Esophagus muscularis mucosa (tissue), 4 donors: ENCODE results near the gene VSTM5.

Source experiments
- EP300 ChIP-seq: sonication (generic); formaldehyde crosslinking; IDR thresholded peaks from one replicate; pipeline ENCODE4 v1.6.1; 2017; ENCODE audit warnings: antibody characterized with exemption
- POLR2A ChIP-seq: fragments of 450-650 bp; IDR thresholded peaks from one replicate; pipeline ENCODE4 v1.6.1; 2017; ENCODE audit warnings: antibody characterized with exemption, moderate library complexity, mild to moderate bottlenecking, low read depth
- TF ChIP-seq, protein P1 (sequence below), 3 experiments: fragments of 200-600 bp in 2 of 3; fragments of 450-650 bp in 1 of 3; sonication (generic) in 2 of 3; IDR thresholded peaks; one replicate each; pipeline ENCODE4 v1.5.1; 2017 to 2019; ENCODE audit warnings: antibody characterized with exemption in 3 of 3, mild to moderate bottlenecking in 2 of 3, moderate library complexity in 1 of 3

DNA sequence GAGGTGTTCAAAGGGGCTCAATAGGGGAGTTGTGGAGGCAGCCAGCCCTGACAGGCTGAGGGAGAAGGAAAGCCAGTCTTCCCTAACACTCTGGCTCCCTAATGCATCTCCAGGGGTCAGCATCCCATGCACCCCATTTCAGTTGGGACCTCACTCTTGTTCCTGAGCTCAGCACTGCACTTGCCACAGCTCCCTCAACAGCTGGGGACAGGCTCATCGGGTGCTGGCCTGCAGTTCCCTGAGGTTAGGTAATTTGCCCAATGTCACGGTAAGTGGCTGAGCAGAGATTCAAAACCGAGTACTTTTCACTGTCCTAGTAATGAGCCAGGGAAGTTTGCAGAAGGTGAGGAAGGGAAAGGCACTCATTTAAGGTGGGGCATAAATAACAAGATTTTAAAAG lies 20.8 kb downstream of the VSTM5 start:
- TF ChIP-seq, protein P1, sequence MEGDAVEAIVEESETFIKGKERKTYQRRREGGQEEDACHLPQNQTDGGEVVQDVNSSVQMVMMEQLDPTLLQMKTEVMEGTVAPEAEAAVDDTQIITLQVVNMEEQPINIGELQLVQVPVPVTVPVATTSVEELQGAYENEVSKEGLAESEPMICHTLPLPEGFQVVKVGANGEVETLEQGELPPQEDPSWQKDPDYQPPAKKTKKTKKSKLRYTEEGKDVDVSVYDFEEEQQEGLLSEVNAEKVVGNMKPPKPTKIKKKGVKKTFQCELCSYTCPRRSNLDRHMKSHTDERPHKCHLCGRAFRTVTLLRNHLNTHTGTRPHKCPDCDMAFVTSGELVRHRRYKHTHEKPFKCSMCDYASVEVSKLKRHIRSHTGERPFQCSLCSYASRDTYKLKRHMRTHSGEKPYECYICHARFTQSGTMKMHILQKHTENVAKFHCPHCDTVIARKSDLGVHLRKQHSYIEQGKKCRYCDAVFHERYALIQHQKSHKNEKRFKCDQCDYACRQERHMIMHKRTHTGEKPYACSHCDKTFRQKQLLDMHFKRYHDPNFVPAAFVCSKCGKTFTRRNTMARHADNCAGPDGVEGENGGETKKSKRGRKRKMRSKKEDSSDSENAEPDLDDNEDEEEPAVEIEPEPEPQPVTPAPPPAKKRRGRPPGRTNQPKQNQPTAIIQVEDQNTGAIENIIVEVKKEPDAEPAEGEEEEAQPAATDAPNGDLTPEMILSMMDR (IDR thresholded peaks at IDR 0.05), result no peak
- TF ChIP-seq POLR2A (no peak), EP300 (no peak)
